GM19328 (cell line): Measurements from ENCODE around the gene CNOT4.
"Not testable (repeated sequence)": the region's sequence is repeated elsewhere in the genome, so short reads cannot be mapped to it uniquely, and the experiment has no call there.

Experiments
- ATAC-seq: cut with Tn5 transposase; IDR thresholded peaks from one replicate; pipeline ENCODE4 v1.9.1; 2021; ENCODE audit warnings: mild to moderate bottlenecking, moderate library complexity; ENCODE audit not compliant: unreplicated experiment

Gene CNOT4

GRCh38 chr7:135370656-135371055 lies 139.2 kb downstream of the CNOT4 start:
- ATAC-seq: no peak

GRCh38 chr7:135369405-135369804 lies 140.5 kb downstream of the CNOT4 start:
- ATAC-seq: no peak

GRCh38 chr7:135368416-135369186 lies 141.3 kb downstream of the CNOT4 start:
- ATAC-seq: no peak

- ATAC-seq: no peak
These were observed 142.9 kb downstream of the CNOT4 start for GRCh38 chr7:135366843-135367508.

GRCh38 chr7:135365721-135366120 lies 144.2 kb downstream of the CNOT4 start:
- ATAC-seq: no peak

GRCh38 chr7:135364206-135364605 lies 145.7 kb downstream of the CNOT4 start:
- ATAC-seq: no peak

- no peak for ATAC-seq
These were observed 147.0 kb downstream of the CNOT4 start for GRCh38 chr7:135362871-135363270.

GRCh38 chr7:135361788-135362187 lies 148.1 kb downstream of the CNOT4 start:
- ATAC-seq: no peak

- ATAC-seq: no peak
These were observed 150.3 kb downstream of the CNOT4 start for GRCh38 chr7:135359615-135360014.

- ATAC-seq: no peak
These were observed 154.4 kb downstream of the CNOT4 start for GRCh38 chr7:135355377-135356048.

GRCh38 chr7:135353832-135354231 lies 156.1 kb downstream of the CNOT4 start:
- no peak for ATAC-seq

- ATAC-seq: no peak
These were observed 157.6 kb downstream of the CNOT4 start for GRCh38 chr7:135352285-135352684.

- not testable (repeated sequence) for ATAC-seq
These were observed 158.8 kb downstream of the CNOT4 start for GRCh38 chr7:135351070-135351469.

- ATAC-seq: no peak
These were observed 160.2 kb downstream of the CNOT4 start for GRCh38 chr7:135349746-135350145.

- no peak for ATAC-seq
These were observed 161.4 kb downstream of the CNOT4 start for GRCh38 chr7:135348493-135348892.

GRCh38 chr7:135343361-135343760 lies 166.5 kb downstream of the CNOT4 start:
- no peak for ATAC-seq

GRCh38 chr7:135342887-135343286 lies 167.0 kb downstream of the CNOT4 start:
- ATAC-seq: no peak

- ATAC-seq: no peak
These were observed 168.9 kb downstream of the CNOT4 start for GRCh38 chr7:135341049-135341448.

GRCh38 chr7:135337977-135338550 lies 171.8 kb downstream of the CNOT4 start:
- no peak for ATAC-seq

GRCh38 chr7:135337506-135337905 lies 172.4 kb downstream of the CNOT4 start:
- no peak for ATAC-seq

- ATAC-seq: no peak
These were observed 174.2 kb downstream of the CNOT4 start for GRCh38 chr7:135335628-135336139.
